Bone marrow (tissue), 2 donors: Measurements from ENCODE around the gene AURKB.
"Not testable (repeated sequence)": the region's sequence is repeated elsewhere in the genome, so short reads cannot be mapped to it uniquely, and the experiment has no call there.

Experiments
- DNase-seq, 2 donors: peaks; one replicate each; lab custom pipeline; 2025; lab: John Stamatoyannopoulos, UW

AURKB gene

GRCh38 chr17:8224891-8225812 is 14.8 kb upstream of the AURKB start:
- DNase-seq, result no peak

GRCh38 chr17:8223356-8224126 is 13.2 kb upstream of the AURKB start:
- DNase-seq, result peak in 1 of 2 donors; percentile 57

GRCh38 chr17:8222630-8223355 is 12.4 kb upstream of the AURKB start:
- DNase-seq, result peak; percentile 84 to 93

GRCh38 chr17:8222380-8222629 is 11.9 kb upstream of the AURKB start:
- DNase-seq, result peak in 1 of 2 donors; percentile 71

GRCh38 chr17:8221663-8222379 is 11.4 kb upstream of the AURKB start:
- peak; percentile 82 to 84 for DNase-seq

- peak; percentile 74 to 82 for DNase-seq
These were observed 10.6 kb upstream of the AURKB start for GRCh38 chr17:8220783-8221662.

GRCh38 chr17:8214000-8214399 is 3.6 kb upstream of the AURKB start:
- not testable (repeated sequence) for DNase-seq

- DNase-seq, result no peak
These were observed 2.2 kb upstream of the AURKB start for GRCh38 chr17:8212312-8213180.

GRCh38 chr17:8210761-8211458 is 535 bp upstream of the AURKB start:
- DNase-seq, result no peak

GRCh38 chr17:8206536-8206935 is 3.8 kb downstream of the AURKB start:
- DNase-seq, result no peak

GRCh38 chr17:8204761-8205555 is 5.4 kb downstream of the AURKB start:
- DNase-seq, result no peak

- DNase-seq, result peak; percentile 10 to 83
These were observed 18.1 kb downstream of the AURKB start for GRCh38 chr17:8192070-8192815.

- DNase-seq, result no peak
These were observed 19.9 kb downstream of the AURKB start for GRCh38 chr17:8190506-8190905.

GRCh38 chr17:8189711-8190477 is 20.5 kb downstream of the AURKB start, which contains the start of gene BORCS6:
Gene BORCS6 (minus strand): TSS chr17:8190180. CDS start chr17:8190140, 40 bp downstream.
- DNase-seq, result peak; percentile 72 to 99

- no peak for DNase-seq
These were observed 21.2 kb downstream of the AURKB start for GRCh38 chr17:8189041-8189710.

GRCh38 chr17:8188263-8188839 is 22.0 kb downstream of the AURKB start:
- no peak for DNase-seq
